CD4-positive, alpha-beta T cell (primary cell): ENCODE measurements around the gene LDB2. TPM values are rescaled to one million over a fixed set of nuclear protein-coding genes. Genes with fewer than 3 reads are reported as not detected.
"Not testable (repeated sequence)": the region's sequence is repeated elsewhere in the genome, so short reads cannot be mapped to it uniquely, and the experiment has no call there.

Experiments used
- ATAC-seq: fragments of 200-7000 bp; cut with Tn5 transposase; one replicate; pipeline ENCODE4 v1.10.0; 2022; ENCODE audit warnings: mild to moderate bottlenecking; ENCODE audit not compliant: poor library complexity
- CTCF ChIA-PET: fragments of 350-600 bp; sonication (Branson Sonifier 250); formaldehyde crosslinking; loops from one replicate; lab custom pipeline; 2021; ENCODE audit warnings: antibody characterized with exemption, inconsistent platforms; lab: Charles Lee
- POLR2A ChIA-PET: fragments of 350-600 bp; sonication (Branson Sonifier 250); formaldehyde crosslinking; loops from one replicate; lab custom pipeline; 2021; ENCODE audit warnings: antibody characterized with exemption, inconsistent platforms; lab: Charles Lee
- DNase-seq, 14 experiments: peaks; one replicate each; pipeline ENCODE4 v3.0.0-alpha.2; 2013 to 2020; ENCODE audit warnings: mixed read lengths in 2 of 14
- H3K27ac ChIP-seq, 2 donors: one replicate each; pipeline versions ENCODE4 v1.5.1 to v1.7.0; 2013; ENCODE audit warnings: low read length in 2 of 2, low read depth in 1 of 2, mild to moderate bottlenecking in 1 of 2
- H3K27me3 ChIP-seq, 2 experiments: 1 replicate in 1 of 2; 2 replicates in 1 of 2; pipeline versions ENCODE4 v1.6.1 to v1.7.0; 2013; ENCODE audit warnings: low read length in 2 of 2, control low read depth in 1 of 2, mild to moderate bottlenecking in 1 of 2, moderate library complexity in 1 of 2; ENCODE audit not compliant: insufficient read depth in 2 of 2, control insufficient read depth in 1 of 2
- H3K36me3 ChIP-seq: one replicate; pipeline ENCODE4 v1.6.1; 2013; ENCODE audit warnings: low read length, control low read depth; ENCODE audit not compliant: insufficient read depth
- H3K4me1 ChIP-seq: one replicate; pipeline ENCODE4 v1.6.1; 2013; ENCODE audit warnings: low read length, control low read depth; ENCODE audit not compliant: insufficient read depth
- H3K4me3 ChIP-seq: one replicate; pipeline ENCODE4 v1.5.1; 2013; ENCODE audit warnings: mild to moderate bottlenecking, low read length, moderate library complexity
- H3K9me3 ChIP-seq, 2 experiments: 1 replicate in 1 of 2; 2 replicates in 1 of 2; pipeline versions ENCODE4 v1.6.1 to v1.7.0; 2013; ENCODE audit warnings: low read length in 2 of 2, mild to moderate bottlenecking in 2 of 2, control low read depth in 1 of 2, moderate library complexity in 1 of 2; ENCODE audit not compliant: control insufficient read depth in 1 of 2, insufficient read depth in 1 of 2
- H3K27ac Mint-ChIP-seq: one replicate; pipeline ENCODE4 v1.8.0; 2020; ENCODE audit warnings: mixed read lengths
- H3K27me3 Mint-ChIP-seq: one replicate; pipeline ENCODE4 v1.8.0; 2021; ENCODE audit warnings: mixed read lengths
- H3K36me3 Mint-ChIP-seq: one replicate; pipeline ENCODE4 v1.8.0; 2021; ENCODE audit warnings: low read depth, mixed read lengths
- H3K4me1 Mint-ChIP-seq: one replicate; pipeline ENCODE4 v1.8.0; 2021; ENCODE audit warnings: low read depth, mixed read lengths
- H3K4me3 Mint-ChIP-seq: one replicate; pipeline ENCODE4 v1.8.0; 2020; ENCODE audit warnings: mild to moderate bottlenecking, mixed read lengths
- H3K9me3 Mint-ChIP-seq: one replicate; pipeline ENCODE4 v1.8.0; 2020; ENCODE audit warnings: mixed read lengths
- CTCF ChIP-seq: fragments of 200-600 bp; IDR thresholded peaks from one replicate; pipeline ENCODE4 v1.8.0; 2022; ENCODE audit warnings: antibody characterized with exemption, mild to moderate bottlenecking
- intact Hi-C, 2 experiments: fragments of 100-400 bp; cut with DNase I in 1 of 2; cut with micrococcal nuclease in 1 of 2; formaldehyde crosslinking; loops; one replicate each; pipeline versions ENCODE4 v1.15.1 to v1.9.0; 2023 to 2025; cut with DNase I, micrococcal nuclease
- total RNA-seq, 174 experiments: library from RNA in 2 of 174; stranded (reverse) in 2 of 174; gene quantifications; one replicate each; pipeline ENCODE4 v1.2.3 and lab custom pipeline; 2021 to 2026

The LDB2 gene
- total RNA-seq, 2 experiments from 2014 or later = not detected

GRCh38 chr4:16938512-16939040, 40.1 kb upstream of the LDB2 start:
- H3K27ac Mint-ChIP-seq = no peak overlapping the region
- Histone ChIP-seq H3K27me3 (no peaks in the 10 kb centered on the region), H3K9me3 (peaks cover 0 to 4% of the 10 kb centered on the region in 2 experiments), H3K27ac (no peak overlapping the region), H3K36me3 (no peaks in the 10 kb centered on the region), H3K4me1 (no peaks in the 10 kb centered on the region), H3K4me3 (no peak overlapping the region)
- no peaks in the 10 kb centered on the region for H3K36me3 Mint-ChIP-seq
- CTCF ChIA-PET = no interaction called here
- intact Hi-C loops = no loop called here
- no peak for TF ChIP-seq CTCF
- DNase-seq = no peak
- peaks cover 8% of the 10 kb centered on the region for H3K27me3 Mint-ChIP-seq
- no peak overlapping the region for H3K4me3 Mint-ChIP-seq
- no peak for ATAC-seq
- POLR2A ChIA-PET = no interaction called here
- no peaks in the 10 kb centered on the region for H3K4me1 Mint-ChIP-seq
- H3K9me3 Mint-ChIP-seq = peaks cover 4% of the 10 kb centered on the region

- peaks cover 0 to 6% of the 10 kb centered on the region in 2 experiments for H3K27me3 ChIP-seq
Observed at GRCh38 chr4:16931339-16932305, 33.2 kb upstream of the LDB2 start.

GRCh38 chr4:16926214-16926613, 27.8 kb upstream of the LDB2 start:
- ChIA-PET CTCF (interaction anchor here (1.4 kb wide), 1 partner anchor 10 kb away, joined by 3 read pairs; no protein-coding TSS in a partner anchor), POLR2A (no interaction called here)
- Histone ChIP-seq H3K27ac (no peak overlapping the region), H3K4me3 (no peak overlapping the region), H3K4me1 (no peaks in the 10 kb centered on the region), H3K27me3 (peaks cover 0 to 6% of the 10 kb centered on the region in 2 experiments), H3K36me3 (no peaks in the 10 kb centered on the region), H3K9me3 (no peaks in the 10 kb centered on the region)
- no peak for ATAC-seq
- no peak overlapping the region for H3K4me3 Mint-ChIP-seq
- no peak overlapping the region for H3K27ac Mint-ChIP-seq
- H3K27me3 Mint-ChIP-seq = peaks cover 43% of the 10 kb centered on the region
- H3K9me3 Mint-ChIP-seq = peaks cover 5% of the 10 kb centered on the region
- no peak for TF ChIP-seq CTCF
- no peak for DNase-seq
- intact Hi-C loops = no loop called here
- H3K4me1 Mint-ChIP-seq = no peaks in the 10 kb centered on the region
- H3K36me3 Mint-ChIP-seq = no peaks in the 10 kb centered on the region

More at GRCh38 chr4:16931339-16932305, 33.2 kb upstream of the LDB2 start:
- intact Hi-C loops = no loop called here
- Mint-ChIP-seq H3K4me1 (no peaks in the 10 kb centered on the region), H3K36me3 (no peaks in the 10 kb centered on the region), H3K9me3 (peaks cover 5% of the 10 kb centered on the region), H3K27me3 (peaks cover 25% of the 10 kb centered on the region), H3K27ac (no peak overlapping the region), H3K4me3 (no peak overlapping the region)
- ChIA-PET CTCF (no interaction called here), POLR2A (no interaction called here)
- ATAC-seq (no peak), DNase-seq (no peak)
- H3K36me3 ChIP-seq = no peaks in the 10 kb centered on the region
- no peaks in the 10 kb centered on the region for H3K4me1 ChIP-seq
- no peak overlapping the region for H3K4me3 ChIP-seq
- TF ChIP-seq CTCF = no peak
- no peak overlapping the region for H3K27ac ChIP-seq
- H3K9me3 ChIP-seq = no peaks in the 10 kb centered on the region

GRCh38 chr4:16918716-16919115, 20.3 kb upstream of the LDB2 start:
- H3K4me3 Mint-ChIP-seq, H3K9me3 Mint-ChIP-seq, POLR2A ChIA-PET, CTCF ChIA-PET, H3K27ac Mint-ChIP-seq, H3K27ac ChIP-seq, H3K4me1 ChIP-seq, H3K9me3 ChIP-seq, H3K36me3 ChIP-seq, H3K4me3 ChIP-seq, H3K27me3 Mint-ChIP-seq, H3K36me3 Mint-ChIP-seq, ATAC-seq, DNase-seq, H3K27me3 ChIP-seq, H3K4me1 Mint-ChIP-seq: not testable (repeated sequence)
- intact Hi-C loops = loop anchor here in 1 of 2 experiments (5.0 to 10.0 kb wide), 2 partner anchors 406 to 891 kb away; no protein-coding TSS in a partner anchor
